Measurements from ENCODE around the gene IL6R.
"Not testable (repeated sequence)": the region's sequence is repeated elsewhere in the genome, so short reads cannot be mapped to it uniquely, and the experiment has no call there.

The IL6R gene

DNA sequence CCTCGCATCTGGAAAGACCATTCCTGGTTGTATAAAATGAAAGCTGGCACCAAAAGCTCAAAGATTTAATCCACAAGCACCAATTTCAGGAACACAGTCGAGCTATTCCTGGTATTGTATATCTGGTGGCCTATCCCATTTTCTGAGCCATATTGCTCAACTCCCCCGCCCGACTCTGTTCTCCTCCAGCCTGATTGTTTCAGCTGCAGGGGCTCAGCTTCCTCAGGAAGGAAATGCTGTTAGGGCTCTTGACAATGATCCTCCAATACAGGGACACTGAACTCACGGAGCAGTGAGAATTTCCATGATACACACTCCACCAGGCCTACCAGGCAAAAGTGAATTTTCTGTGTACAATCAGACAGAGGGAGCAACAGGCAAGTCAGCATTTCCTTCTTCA, 80.0 kb downstream of the IL6R start:
- no peak for DNase-seq

DNA sequence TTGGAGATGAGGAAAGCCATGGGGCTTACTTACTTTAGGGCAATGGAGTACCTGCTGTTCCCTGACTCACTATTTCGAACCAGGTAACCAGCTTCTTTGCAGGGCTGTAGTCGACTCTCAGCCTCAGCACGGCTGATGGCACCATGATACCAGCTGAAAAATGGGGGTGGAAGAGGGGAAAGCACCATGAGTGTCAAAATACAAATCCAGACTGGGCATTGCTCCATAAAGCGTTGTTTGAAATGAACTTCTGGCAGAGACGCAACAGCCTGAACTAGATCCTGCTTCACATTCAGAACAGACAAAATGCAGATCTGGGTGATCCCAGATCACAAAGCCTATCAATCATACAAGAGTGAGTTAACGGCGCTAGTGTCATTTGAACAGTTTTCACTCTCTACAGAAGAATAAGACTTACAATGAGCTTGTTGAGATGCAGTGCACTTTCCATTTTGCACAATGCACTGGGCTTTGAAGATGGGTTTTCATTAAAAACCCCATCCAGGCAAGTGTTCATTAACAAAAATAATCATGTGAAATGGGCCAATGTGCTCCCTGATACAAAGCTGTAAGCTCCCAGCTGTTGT, 80.9 kb downstream of the IL6R start:
- DNase-seq, result no peak

DNA sequence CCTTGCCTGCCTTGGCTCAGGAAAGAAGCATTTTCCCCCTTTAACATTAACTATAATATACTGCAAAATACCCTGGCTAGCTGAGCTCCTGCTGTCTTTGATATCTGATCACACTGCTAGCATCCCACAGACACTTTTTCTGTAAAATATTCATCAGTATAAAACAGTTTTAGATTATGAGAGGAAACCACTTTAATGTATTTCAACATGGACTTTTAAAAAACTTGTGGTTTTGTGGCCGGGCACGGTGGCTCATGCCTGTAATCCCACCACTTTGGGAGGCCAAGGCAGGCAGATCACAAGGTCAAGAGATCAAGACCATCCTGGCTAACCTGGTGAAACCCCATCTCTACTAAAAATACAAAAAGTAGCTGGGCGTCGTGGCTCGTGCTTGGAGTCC, 81.6 kb downstream of the IL6R start:
- DNase-seq, result not testable (repeated sequence)

DNA sequence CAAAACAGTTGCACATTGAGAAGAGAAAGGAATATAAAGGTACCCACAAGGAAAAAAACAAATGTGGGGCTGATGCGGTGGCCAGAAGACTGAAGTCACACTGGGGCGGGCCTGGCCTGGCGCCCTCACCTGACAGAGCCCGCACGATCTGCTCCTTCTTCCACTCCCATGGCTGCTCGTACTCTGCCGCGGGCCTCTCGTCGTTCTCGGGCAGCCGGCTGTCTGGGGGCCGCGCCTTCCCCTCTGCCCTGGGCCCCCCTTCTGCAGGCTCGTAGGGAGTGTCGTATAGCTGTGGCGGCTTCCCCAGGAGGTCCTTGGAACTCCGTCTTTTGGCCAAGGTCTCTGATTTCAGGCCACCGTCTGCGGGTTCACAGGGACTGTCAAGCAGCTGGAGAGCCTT, 83.8 kb downstream of the IL6R start:
- DNase-seq, result no peak

DNA sequence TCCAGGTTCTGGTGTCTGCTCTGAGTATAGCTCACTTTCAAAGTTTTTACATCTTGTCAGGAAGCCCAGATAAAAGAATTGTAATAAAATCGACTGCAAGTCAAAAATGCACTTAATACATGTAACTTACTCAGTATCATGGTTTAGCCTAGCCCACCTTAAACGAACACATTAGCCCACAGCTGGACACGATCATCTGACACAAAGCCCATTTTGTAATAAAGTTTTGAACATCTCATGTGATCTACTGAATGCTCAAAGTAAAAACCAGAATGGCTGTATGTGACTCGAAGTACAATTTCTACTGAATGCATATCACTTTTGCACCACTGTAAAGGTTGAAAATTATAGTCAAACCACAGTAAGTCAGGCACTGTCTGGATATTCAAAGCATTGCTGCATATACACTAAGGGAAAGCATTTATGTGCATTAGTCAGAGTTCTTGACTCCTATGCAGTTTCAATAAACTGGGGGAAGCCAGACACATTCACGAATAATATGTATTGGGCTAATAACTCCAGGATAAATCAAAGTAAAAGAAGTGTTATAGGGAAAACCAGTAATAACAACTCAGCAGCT, 84.6 kb downstream of the IL6R start:
- no peak for DNase-seq

DNA sequence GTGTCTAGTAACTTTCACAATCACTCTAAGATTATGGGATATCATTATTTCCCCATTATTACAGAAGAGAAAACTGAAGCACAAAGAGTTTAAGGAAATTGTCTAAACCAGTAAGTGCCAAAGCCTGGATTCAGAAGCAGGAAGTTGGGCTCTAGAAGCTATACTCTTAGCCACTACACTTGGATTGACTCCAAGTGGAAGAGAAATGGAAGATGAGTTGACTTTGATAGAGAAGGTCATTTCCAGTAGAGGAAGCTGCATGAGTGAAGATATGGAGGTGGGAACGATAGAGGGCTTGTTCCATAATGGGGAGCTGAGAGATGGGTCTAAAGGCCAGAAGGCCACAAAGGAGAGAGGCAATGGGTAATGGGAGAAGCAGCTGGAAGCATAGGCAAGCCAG, 85.2 kb downstream of the IL6R start:
- no peak for DNase-seq

DNA sequence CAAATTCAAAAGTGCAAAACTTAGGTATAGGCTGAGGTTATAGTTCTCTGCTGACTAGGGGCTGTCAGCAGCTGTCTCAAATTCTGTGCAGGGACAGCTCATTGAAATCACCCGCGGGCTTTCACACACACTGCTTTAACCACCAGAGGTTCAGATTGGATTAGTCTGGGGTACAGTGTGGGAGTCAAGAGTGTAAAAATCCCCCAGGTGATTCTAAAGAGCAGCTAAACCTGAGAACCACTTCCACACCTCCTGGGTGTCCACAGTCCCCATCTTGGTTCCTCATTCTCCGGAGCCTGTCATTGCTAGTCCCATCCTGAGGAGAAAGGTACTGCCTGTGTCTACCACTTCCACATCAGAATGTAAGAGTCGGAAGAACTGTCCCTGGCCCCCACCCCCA, 87.0 kb downstream of the IL6R start:
- DNase-seq, result no peak

DNA sequence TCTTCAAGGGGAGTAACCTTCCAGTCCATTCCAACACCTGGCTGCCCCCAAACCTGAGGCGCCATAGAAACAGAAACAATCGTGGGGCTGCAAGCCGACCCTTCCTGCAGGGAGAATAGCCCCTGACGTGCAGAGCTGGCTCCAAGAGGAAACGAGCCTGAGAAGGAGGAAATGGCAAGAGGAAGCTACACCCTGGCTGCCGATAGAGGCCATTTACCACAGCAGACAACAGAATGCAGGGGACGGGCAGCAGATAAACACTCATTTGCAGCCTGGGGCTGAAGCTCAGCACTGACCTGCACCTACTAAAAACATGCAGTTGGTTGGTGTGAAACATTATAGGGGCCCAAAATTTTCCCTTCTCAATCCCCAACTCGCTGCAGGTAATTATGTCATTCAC, 88.1 kb downstream of the IL6R start:
- DNase-seq, result peak; percentile 37

DNA sequence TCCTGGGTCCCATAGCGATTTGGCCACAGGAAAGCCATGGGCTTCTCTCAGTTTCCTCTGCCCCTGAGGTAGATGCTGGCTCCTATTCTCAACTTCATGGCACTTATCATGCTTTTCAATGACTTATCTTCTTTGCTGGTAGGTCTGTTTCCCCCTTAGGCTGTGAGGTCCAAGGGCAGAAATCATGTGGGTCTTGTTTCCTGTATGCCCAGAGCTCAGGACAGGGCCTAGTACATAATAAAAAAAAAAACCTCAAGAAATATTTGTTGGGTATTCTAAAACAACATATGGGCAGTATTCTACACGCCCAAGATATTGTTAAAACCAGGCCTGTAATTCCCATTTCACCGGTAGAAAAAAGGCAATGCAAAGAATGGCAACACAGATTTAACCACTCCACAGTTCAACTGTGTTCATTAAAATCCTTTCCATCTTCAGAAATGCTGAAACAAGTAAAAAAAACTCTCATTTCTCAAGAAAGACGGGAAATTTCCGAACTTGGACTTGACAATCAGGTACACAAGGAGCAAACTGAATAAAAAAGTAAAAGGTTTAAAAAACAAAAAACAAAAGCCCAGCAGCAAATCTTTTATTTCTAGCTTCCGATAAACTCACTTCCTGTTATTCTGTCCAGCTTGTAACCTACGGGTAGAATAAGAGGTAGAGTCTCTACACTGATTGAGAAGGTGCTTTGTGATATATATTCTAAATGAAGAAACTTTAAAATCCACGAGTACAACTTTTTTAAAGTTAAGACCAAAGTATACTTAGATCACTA, 90.5 kb downstream of the IL6R start:
- no peak for DNase-seq

DNA sequence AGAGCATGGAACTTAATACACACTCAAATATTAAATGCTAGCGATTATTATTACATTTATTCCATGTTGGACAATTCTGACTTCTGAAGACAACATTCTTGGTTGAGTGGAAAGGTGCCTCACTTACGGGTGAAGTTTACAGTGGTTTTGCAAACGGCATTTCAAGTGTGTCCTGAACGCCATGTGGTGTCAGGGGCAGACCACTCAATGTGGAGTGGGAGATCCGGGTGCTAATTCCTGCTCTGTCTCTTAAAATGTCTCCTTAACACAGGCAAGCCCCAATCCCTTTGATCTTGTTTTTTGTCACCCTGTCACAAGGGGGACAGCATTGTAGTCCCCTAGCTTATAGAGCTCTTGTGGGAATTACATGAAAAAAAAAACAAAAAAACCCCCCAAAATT, 91.2 kb downstream of the IL6R start:
- DNase-seq, result no peak

DNA sequence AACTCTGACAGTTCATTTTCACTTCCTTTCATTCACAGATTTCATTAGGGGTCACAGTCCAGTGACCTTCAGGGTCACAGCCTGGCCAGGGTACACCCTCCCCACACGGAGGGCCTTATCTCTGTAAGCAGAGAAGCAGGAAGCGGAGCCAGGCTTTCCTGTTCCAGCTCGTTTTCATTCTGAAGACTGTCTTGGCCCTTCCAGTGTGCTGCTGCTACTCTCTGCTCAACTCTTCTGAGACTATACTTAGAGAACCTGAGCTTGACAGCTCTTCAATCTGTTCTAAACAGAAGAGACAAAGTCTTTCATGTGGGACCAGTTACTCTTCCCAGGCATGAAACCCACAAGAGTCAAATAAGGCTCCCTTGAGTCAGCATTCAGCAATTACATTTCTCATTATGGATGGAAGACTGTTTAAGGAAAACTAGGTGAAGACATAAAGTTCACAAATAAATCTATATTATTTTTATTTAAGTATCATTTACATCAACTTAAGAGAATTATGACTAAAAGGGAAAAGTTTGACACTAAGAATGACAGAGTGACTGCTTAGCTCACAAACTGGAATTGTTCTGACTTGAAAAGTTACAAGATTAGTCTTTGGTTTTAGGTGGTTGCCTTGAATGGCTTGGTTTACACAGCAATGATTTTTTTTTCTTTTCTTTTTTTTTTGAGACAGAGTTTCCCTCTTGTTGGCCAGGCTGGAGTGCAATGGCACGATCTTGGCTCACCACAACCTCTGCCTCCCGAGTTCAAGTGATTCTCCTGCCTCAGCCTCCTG, 92.1 kb downstream of the IL6R start:
- no peak for DNase-seq

DNA sequence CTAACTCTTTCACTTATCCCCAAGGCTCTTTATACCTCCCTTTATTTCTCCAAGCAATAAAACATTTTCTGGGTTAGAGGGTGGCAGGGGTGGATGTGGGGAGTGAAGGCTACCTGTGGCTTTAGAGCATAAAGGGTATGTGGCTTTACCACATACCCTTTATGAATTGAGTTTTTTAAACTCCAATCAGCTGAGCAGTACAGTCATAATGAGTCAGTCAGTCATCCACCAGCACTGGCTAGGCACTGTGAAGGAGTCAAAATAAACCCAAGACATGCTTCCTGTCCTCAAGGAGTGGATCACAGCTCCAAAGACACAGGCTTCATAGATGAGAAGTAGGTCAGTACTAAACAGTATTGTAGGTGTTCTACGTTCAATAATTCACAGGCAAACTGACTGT, 94.3 kb downstream of the IL6R start:
- DNase-seq, result no peak

DNA sequence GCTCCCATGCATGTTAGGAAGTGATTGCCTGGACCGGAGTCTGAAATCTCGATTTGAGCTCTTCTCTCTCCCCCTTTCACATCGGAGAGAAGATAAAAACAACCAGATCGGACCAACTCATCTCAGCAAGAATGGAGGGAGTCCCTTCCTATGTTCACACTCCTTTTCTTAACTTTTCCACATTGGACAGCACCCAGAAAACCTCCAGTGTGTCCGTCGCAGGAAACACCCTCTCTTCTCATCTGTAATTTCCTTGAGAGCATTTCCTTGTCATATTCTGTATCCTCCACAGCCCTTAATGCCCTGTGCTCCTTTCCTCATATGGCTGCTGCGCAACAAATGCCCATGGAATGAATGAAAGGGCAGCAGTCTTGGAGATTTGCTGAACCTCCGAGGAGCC, 95.4 kb downstream of the IL6R start:
- no peak for DNase-seq

DNA sequence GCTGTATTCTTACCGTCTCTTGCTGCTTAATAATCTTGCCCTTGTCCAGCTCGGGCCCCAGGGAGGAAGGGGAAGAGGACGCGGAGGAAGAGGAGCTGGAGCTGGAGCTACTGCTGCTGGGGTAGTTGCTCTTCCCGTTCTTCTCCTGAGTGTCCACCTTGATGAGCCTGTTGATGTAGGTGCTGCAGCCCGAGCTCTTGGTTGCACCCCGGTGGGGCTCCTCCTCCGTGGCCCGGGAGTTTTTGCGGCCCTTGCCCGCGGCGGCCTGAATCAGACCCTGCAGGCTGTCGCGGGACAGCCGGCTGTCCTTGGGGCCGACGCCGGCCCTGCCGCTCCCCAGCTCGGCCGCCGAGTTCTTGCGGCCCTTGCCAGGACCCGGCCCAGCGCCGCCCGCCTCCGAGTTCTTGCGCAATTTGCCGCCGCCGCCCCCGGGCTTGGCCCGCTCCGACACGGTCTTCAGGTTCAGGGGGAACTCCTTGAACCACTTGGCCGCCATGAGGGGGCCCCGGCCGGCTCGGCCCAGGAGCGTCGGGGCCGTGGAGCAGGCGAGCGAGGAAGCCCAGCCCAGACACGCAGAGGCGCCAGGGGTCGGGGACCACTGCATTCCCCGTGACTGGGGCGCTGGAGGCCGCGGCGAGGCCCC, 96.4 kb downstream of the IL6R start:
- no peak for DNase-seq

DNA sequence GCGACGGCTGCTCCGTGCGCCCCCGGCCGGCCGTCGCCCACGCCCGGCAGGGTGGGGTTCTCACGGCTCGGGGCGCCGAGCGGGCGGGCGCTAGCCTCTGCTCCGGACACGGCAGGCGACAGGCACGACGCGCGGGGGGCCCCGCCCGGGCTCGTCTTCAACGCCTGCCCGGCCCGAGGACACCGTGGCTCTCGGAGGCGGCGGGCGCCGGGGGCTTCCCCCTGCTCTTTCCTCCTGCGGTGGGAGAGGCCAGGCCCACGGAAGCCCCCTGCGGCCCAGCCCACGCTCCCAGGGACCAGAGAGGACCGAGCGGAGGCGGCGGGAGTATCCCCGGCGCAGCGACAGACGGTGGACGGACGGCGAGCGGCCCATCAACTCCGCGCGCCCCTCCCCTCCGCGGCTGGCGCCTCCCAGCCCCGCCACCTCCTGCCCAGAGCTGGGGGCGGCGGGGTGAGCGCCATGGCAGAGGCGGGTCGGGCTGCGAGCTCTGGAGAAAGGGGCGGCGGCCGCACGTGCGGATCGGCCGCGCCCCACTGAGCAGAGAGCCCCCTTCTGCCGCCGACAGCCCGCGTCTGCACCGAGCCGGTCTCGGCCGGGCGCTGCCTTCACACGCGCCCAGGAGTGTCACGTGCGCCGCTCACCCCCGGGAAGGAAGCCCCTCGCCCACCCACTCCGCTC, 97.1 kb downstream of the IL6R start, which contains the start of the genes SHE and TDRD10:
Gene SHE (minus strand): TSS at position 347 of the 678 bp plus-strand sequence. CDS start 386 bp downstream, outside the sequence.
Gene TDRD10 (plus strand): TSS at position 154 of the 678 bp plus-strand sequence. CDS start 4,685 bp downstream, outside the sequence.
- no peak for DNase-seq

DNA sequence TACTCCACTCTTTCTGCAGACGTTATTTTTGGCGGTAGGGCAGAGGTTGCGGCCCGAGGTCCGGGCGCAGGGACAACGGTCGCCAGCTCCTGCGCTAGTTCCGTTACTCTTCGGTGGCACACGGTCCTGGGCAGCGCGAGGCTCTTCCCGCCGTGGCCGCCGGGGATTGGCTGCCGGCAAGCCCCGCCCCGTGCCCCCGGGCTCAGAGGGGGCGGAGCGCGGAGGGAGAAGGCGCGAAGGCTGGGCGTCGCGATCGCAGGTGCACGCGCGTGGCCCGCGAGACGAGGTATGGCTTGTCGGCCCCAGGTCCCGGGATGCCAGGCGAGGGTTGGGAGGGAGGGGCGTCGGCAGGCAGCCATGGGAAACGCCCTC, 97.6 kb downstream of the IL6R start:
- no peak for DNase-seq

DNA sequence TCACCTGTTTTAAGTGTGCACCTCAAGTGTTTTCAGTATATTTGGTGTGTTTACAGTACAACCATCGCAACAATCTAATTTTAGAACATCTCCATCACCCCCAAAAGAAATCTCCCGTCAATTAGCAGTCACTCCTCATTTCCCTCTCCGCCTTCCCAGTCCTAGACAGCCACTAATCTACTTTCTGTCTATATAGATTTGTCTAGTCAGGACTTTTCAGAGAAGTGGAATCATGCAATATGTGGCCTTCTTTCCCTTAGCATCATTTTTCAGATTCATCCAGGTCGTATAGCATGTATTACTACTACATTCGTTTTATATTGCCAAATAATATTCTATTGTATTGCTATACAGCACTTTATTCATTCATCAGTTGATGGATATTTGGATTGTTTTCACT, 98.8 kb downstream of the IL6R start:
- DNase-seq, result no peak

DNA sequence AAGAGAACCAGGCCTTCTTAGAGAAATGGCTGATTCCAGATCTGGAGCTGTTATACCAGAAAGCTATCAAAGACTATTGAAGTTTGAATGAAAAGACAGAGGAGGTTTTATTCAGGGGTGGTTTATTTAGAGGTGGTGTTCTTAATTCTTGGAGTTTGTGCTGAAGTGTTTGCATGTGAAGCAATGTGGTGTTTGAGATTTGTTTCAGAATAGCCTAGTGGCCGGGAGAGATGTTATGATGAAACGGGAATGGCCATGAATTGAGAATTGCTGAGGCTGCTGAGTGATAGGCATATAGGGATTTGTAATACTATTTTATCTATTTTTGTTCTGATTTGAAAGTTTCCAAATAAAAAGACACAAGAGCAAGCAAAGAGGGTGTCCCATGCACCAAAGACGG, 107.6 kb downstream of the IL6R start:
- no peak for DNase-seq

DNA sequence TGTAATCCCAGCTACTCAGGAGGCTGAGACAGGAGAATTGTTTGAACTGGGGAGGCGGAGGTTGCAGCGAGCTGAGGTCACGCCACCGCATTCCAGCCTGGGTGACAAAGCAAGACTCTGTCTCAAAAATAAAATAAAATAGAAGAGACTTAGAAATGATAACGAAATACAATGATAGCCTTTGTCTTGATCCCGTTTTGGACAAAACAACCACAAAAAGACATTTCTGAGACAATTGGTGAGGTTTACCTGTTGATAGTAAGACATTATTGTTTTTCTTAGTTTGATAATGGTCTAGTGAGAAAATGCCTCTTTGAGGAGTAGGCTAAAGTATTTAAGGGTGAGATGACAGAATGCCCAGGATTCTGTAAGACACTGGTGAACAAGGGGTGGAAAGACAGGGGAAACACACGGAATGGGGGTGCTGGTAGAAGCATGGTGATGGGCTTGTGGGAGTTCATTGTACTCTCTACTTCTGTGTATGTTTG, 109.0 kb downstream of the IL6R start:
- no peak for DNase-seq

DNA sequence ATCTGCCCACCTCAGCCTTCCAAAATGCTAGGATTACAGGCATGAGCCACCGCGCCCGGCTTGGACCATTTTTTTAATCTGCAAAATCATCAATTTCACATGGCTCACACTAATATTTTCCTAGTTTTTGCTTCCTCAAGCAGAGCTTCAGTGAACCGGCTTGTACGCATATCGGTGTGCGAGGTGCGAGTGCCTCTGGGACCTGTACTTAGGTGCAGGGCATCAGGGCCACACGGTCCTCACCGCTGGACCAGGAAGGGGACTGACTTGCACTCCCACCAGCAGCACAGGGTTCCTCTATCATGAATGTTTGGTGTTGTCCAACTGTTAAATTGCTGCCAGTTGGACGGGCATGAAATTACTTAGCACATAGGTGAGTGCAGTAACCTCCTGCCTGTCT, 112.5 kb downstream of the IL6R start:
- DNase-seq, result no peak
